HG02970 (cell line): ENCODE results near the gene FDXR.
"Not testable (repeated sequence)": the region's sequence is repeated elsewhere in the genome, so short reads cannot be mapped to it uniquely, and the experiment has no call there.

Source experiments
- ATAC-seq: cut with Tn5 transposase; IDR thresholded peaks from one replicate; pipeline ENCODE4 v1.9.1; 2021; ENCODE audit warnings: mild to moderate bottlenecking, moderate library complexity, moderate number of reproducible peaks; ENCODE audit not compliant: unreplicated experiment, low FRiP score

FDXR gene

GRCh38 chr17:74873874-74874614, 1.2 kb upstream of the FDXR start:
- ATAC-seq: no peak

GRCh38 chr17:74873037-74873873, 461 bp upstream of the FDXR start:
- ATAC-seq: peak; percentile 94

GRCh38 chr17:74871356-74872076, 1.3 kb downstream of the FDXR start:
- ATAC-seq: no peak

GRCh38 chr17:74870512-74870911, 2.3 kb downstream of the FDXR start:
- ATAC-seq: no peak

GRCh38 chr17:74870028-74870427, 2.8 kb downstream of the FDXR start:
- not testable (repeated sequence) for ATAC-seq

- no peak for ATAC-seq
Measured at GRCh38 chr17:74868908-74869255, 3.9 kb downstream of the FDXR start.

- no peak for ATAC-seq
Measured at GRCh38 chr17:74868251-74868907, 4.4 kb downstream of the FDXR start.

GRCh38 chr17:74866198-74866835, 6.5 kb downstream of the FDXR start:
- ATAC-seq: no peak

- no peak for ATAC-seq
Measured at GRCh38 chr17:74865504-74866197, 7.1 kb downstream of the FDXR start.

GRCh38 chr17:74864866-74865395, 7.9 kb downstream of the FDXR start:
- no peak for ATAC-seq

GRCh38 chr17:74864297-74864865, 8.4 kb downstream of the FDXR start:
- ATAC-seq: no peak

- no peak for ATAC-seq
Measured at GRCh38 chr17:74863420-74864296, 9.1 kb downstream of the FDXR start.

GRCh38 chr17:74862919-74863318, 9.9 kb downstream of the FDXR start:
- ATAC-seq: no peak

- ATAC-seq: no peak
Measured at GRCh38 chr17:74862108-74862901, 10.5 kb downstream of the FDXR start.

GRCh38 chr17:74861662-74862107, 11.1 kb downstream of the FDXR start:
- no peak for ATAC-seq

- ATAC-seq: no peak
Measured at GRCh38 chr17:74860872-74861661, 11.7 kb downstream of the FDXR start.
